Left cardiac atrium (tissue), 4 donors: ENCODE measurements around the gene ATP2B2. TPM values are rescaled to one million over a fixed set of nuclear protein-coding genes. Genes with fewer than 3 reads are reported as not detected.

ENCODE experiments used
- ATAC-seq, 2 donors: fragments of 200-7000 bp; cut with Tn5 transposase; one replicate each; pipeline ENCODE4 v1.9.1; 2020; ENCODE audit warnings: mild to moderate bottlenecking in 2 of 2, moderate library complexity in 2 of 2
- DNase-seq: peaks from one replicate; pipeline ENCODE4 v3.0.0-alpha.2; 2020
- intact Hi-C, 2 donors: fragments of 100-400 bp; cut with DNase I; formaldehyde crosslinking; loops; one replicate each; pipeline versions ENCODE4 v1.14.1 to v1.15.1; 2022 to 2023
- total RNA-seq, 2 donors: library from RNA; stranded (reverse); fragmentation: NEBNext Ultra II Directional; extraction: Animal tissue kit (Norgen Biotek cat#: 25700); gene quantifications; one replicate each; pipeline ENCODE4 v1.2.1, GENCODE V29; 2021
- donor health status: DM: no; HTN: yes; CAD: no.
- donor health status: DM: no; HTN: yes; CAD: no; lungs with severe emphysema.
- donor health status: DM: yes; HTN: yes; CAD: no.
- donor health status: Dilated cardiomyopathy.

The ATP2B2 gene
- total RNA-seq, 2 donors from 2014 or later: 0.31 TPM; not detected in 1

- DNase-seq (no peak), ATAC-seq (no peak)
- intact Hi-C loops: no loop called here
These were observed 4.4 kb downstream of the ATP2B2 start for GRCh38 chr3:10500717-10501663.

- DNase-seq (no peak), ATAC-seq (no peak)
- intact Hi-C loops: no loop called here
These were observed 7.1 kb downstream of the ATP2B2 start for GRCh38 chr3:10498271-10498670.

GRCh38 chr3:10497439-10497838, 7.9 kb downstream of the ATP2B2 start:
- DNase-seq (no peak), ATAC-seq (no peak)
- intact Hi-C loops: no loop called here

GRCh38 chr3:10496121-10496863, 9.1 kb downstream of the ATP2B2 start:
- ATAC-seq: peak in 1 of 2 donors; percentile 45
- DNase-seq: no peak
- intact Hi-C loops: no loop called here

- intact Hi-C loops: no loop called here
- ATAC-seq: peak in 1 of 2 donors; percentile 10
- DNase-seq: no peak
These were observed 9.8 kb downstream of the ATP2B2 start for GRCh38 chr3:10495614-10496013.

- DNase-seq (peak; percentile 45), ATAC-seq (peak; percentile 50 to 90)
- intact Hi-C loops: no loop called here
These were observed 10.4 kb downstream of the ATP2B2 start for GRCh38 chr3:10495003-10495402.

GRCh38 chr3:10494180-10494579, 11.2 kb downstream of the ATP2B2 start:
- ATAC-seq: no peak
- intact Hi-C loops: no loop called here
- no peak for DNase-seq

GRCh38 chr3:10493202-10493589, 12.2 kb downstream of the ATP2B2 start:
- intact Hi-C loops: no loop called here
- ATAC-seq (no peak), DNase-seq (no peak)

- intact Hi-C loops: no loop called here
- DNase-seq (no peak), ATAC-seq (no peak)
These were observed 12.8 kb downstream of the ATP2B2 start for GRCh38 chr3:10492364-10493201.

GRCh38 chr3:10489746-10490483, 15.5 kb downstream of the ATP2B2 start:
- intact Hi-C loops: no loop called here
- DNase-seq (no peak), ATAC-seq (no peak)

- no peak for ATAC-seq
- DNase-seq: no peak
- intact Hi-C loops: no loop called here
These were observed 17.3 kb downstream of the ATP2B2 start for GRCh38 chr3:10487988-10488633.

GRCh38 chr3:10485806-10486205, 19.6 kb downstream of the ATP2B2 start:
- intact Hi-C loops: no loop called here
- ATAC-seq (no peak), DNase-seq (no peak)

GRCh38 chr3:10485380-10485779, 20.0 kb downstream of the ATP2B2 start:
- DNase-seq: no peak
- ATAC-seq: no peak
- intact Hi-C loops: no loop called here

- DNase-seq (no peak), ATAC-seq (no peak)
- intact Hi-C loops: no loop called here
These were observed 20.7 kb downstream of the ATP2B2 start for GRCh38 chr3:10484709-10485108.

- no peak for DNase-seq
- ATAC-seq: no peak
- intact Hi-C loops: no loop called here
These were observed 21.6 kb downstream of the ATP2B2 start for GRCh38 chr3:10483686-10484345.

- DNase-seq (no peak), ATAC-seq (no peak)
- intact Hi-C loops: no loop called here
These were observed 22.1 kb downstream of the ATP2B2 start for GRCh38 chr3:10483364-10483675.

- ATAC-seq (no peak), DNase-seq (no peak)
- intact Hi-C loops: no loop called here
These were observed 22.6 kb downstream of the ATP2B2 start for GRCh38 chr3:10482631-10483363.
